IMR-90 (cell line): ENCODE data around the gene REST. TPM values are rescaled to one million over a fixed set of nuclear protein-coding genes. Genes with fewer than 3 reads are reported as not detected.

Experiments
- ATAC-seq: fragments of 200-7000 bp; cut with Tn5 transposase; 2 replicates; pipeline ENCODE4 v1.9.1; 2020; ENCODE audit warnings: low read depth, mild to moderate bottlenecking, moderate library complexity
- BruUV-seq: library from RNA; stranded (reverse); fragments of 400-500 nt; replicated peaks from 2 replicates; lab custom pipeline; 2021; lab: Mats Ljungman, UMichigan
- CTCF ChIA-PET: fragments of 300-600 bp; formaldehyde crosslinking; extraction: SDS; loops from one replicate; lab custom pipeline; 2021; ENCODE audit warnings: antibody characterized with exemption; lab: Yijun Ruan, JAX
- POLR2A ChIA-PET: fragments of 300-600 bp; sonication (Branson Sonifier 250); formaldehyde crosslinking; loops from one replicate; lab custom pipeline; 2022; ENCODE audit warnings: antibody characterized with exemption; ENCODE audit not compliant: unreplicated experiment; lab: Charles Lee
- DNase-seq: peaks from one replicate; pipeline ENCODE4 v3.0.0; 2013
- H2AFZ ChIP-seq: replicated peaks from 2 replicates; pipeline ENCODE3; 2013; ENCODE audit warnings: low read length, mild to moderate bottlenecking; ENCODE audit not compliant: poor library complexity
- H2AK5ac ChIP-seq: 2 replicates; pipeline ENCODE4 v1.6.1; 2013; ENCODE audit warnings: low read depth, low read length, inconsistent platforms
- H2AK9ac ChIP-seq: replicated peaks from 2 replicates; pipeline ENCODE3; 2013; ENCODE audit warnings: mild to moderate bottlenecking, low read depth, low read length, moderate library complexity; ENCODE audit not compliant: poor library complexity
- H2BK120ac ChIP-seq: 2 replicates; pipeline ENCODE4 v1.6.1; 2013; ENCODE audit warnings: low read depth, low read length, inconsistent platforms
- H2BK15ac ChIP-seq: 3 replicates; pipeline ENCODE4 v1.6.1; 2013; ENCODE audit warnings: low read depth, low read length, inconsistent platforms
- H2BK20ac ChIP-seq: 2 replicates; pipeline ENCODE4 v1.6.1; 2013; ENCODE audit warnings: low read depth, mild to moderate bottlenecking, inconsistent platforms, low read length, moderate library complexity
- H2BK5ac ChIP-seq: 2 replicates; pipeline ENCODE4 v1.6.1; 2013; ENCODE audit warnings: mild to moderate bottlenecking, low read depth, low read length, inconsistent platforms; ENCODE audit not compliant: poor library complexity, severe bottlenecking
- H3K14ac ChIP-seq: replicated peaks from 2 replicates; pipeline ENCODE4 v1.6.1; 2013; ENCODE audit warnings: low read depth, low read length, inconsistent platforms
- H3K18ac ChIP-seq: 2 replicates; pipeline ENCODE4 v1.6.1; 2013; ENCODE audit warnings: low read depth, low read length, control low read depth
- H3K23ac ChIP-seq: 2 replicates; pipeline ENCODE4 v1.6.1; 2013; ENCODE audit warnings: low read depth, low read length, inconsistent platforms
- H3K27ac ChIP-seq: 2 replicates; pipeline ENCODE4 v1.5.1; 2013; ENCODE audit warnings: mild to moderate bottlenecking, control low read depth, low read length; ENCODE audit not compliant: insufficient read depth
- H3K27me3 ChIP-seq: 2 replicates; pipeline ENCODE4 v1.6.1; 2013; ENCODE audit warnings: low read length; ENCODE audit not compliant: control insufficient read depth, insufficient read depth
- H3K36me3 ChIP-seq: 2 replicates; pipeline ENCODE4 v1.6.1; 2013; ENCODE audit warnings: low read length, mixed read lengths; ENCODE audit not compliant: control insufficient read depth, insufficient read depth
- H3K4ac ChIP-seq: 2 replicates; pipeline ENCODE4 v1.6.1; 2013; ENCODE audit warnings: low read depth, low read length, inconsistent platforms
- H3K4me1 ChIP-seq: 2 replicates; pipeline ENCODE4 v1.6.1; 2013; ENCODE audit warnings: low read length, mixed read lengths; ENCODE audit not compliant: control insufficient read depth, insufficient read depth
- H3K4me2 ChIP-seq: 2 replicates; pipeline ENCODE4 v1.6.1; 2013; ENCODE audit warnings: low read depth, mild to moderate bottlenecking, control low read depth, low read length, moderate library complexity
- H3K4me3 ChIP-seq: 2 replicates; pipeline ENCODE4 v1.5.1; 2013; ENCODE audit warnings: low read depth, mild to moderate bottlenecking, control low read depth, low read length, moderate library complexity; ENCODE audit not compliant: insufficient read depth
- H3K56ac ChIP-seq: 2 replicates; pipeline ENCODE4 v1.6.1; 2013; ENCODE audit warnings: low read length, inconsistent platforms; ENCODE audit not compliant: insufficient read depth; ENCODE audit errors: extremely low read depth
- H3K79me1 ChIP-seq, 2 experiments: 2 replicates each; pipeline ENCODE4 v1.6.1; 2013; ENCODE audit warnings: low read length in 2 of 2, inconsistent platforms in 1 of 2, low read depth in 1 of 2
- H3K9ac ChIP-seq: 2 replicates; pipeline ENCODE4 v1.6.1; 2013; ENCODE audit warnings: low read depth, low read length, control low read depth
- H3K9me1 ChIP-seq: 2 replicates; pipeline ENCODE4 v1.6.1; 2013; ENCODE audit warnings: low read length, inconsistent platforms; ENCODE audit not compliant: insufficient read depth
- H3K9me3 ChIP-seq: 2 replicates; pipeline ENCODE4 v1.6.1; 2013; ENCODE audit warnings: low read length; ENCODE audit not compliant: control insufficient read depth, insufficient read depth
- H4K20me1 ChIP-seq: 2 replicates; pipeline ENCODE4 v1.6.1; 2013; ENCODE audit warnings: low read length, inconsistent platforms; ENCODE audit not compliant: insufficient read depth
- H4K5ac ChIP-seq: 2 replicates; pipeline ENCODE4 v1.6.1; 2013; ENCODE audit warnings: mild to moderate bottlenecking, low read depth, low read length, control low read depth
- H4K8ac ChIP-seq, 2 experiments: 2 replicates each; pipeline ENCODE4 v1.6.1; 2013; ENCODE audit warnings: low read depth in 2 of 2, low read length in 2 of 2, control low read depth in 1 of 2, inconsistent platforms in 1 of 2
- H4K91ac ChIP-seq: 2 replicates; pipeline ENCODE4 v1.6.1; 2013; ENCODE audit warnings: low read depth, low read length, inconsistent platforms; ENCODE audit not compliant: insufficient read depth
- BHLHE40 ChIP-seq: fragments of 150-350 bp; IDR thresholded peaks from 2 replicates; pipeline ENCODE4 v1.6.1; 2016; ENCODE audit warnings: mild to moderate bottlenecking, low read depth, low read length
- FOS ChIP-seq: fragments of 150-350 bp; IDR thresholded peaks from 2 replicates; pipeline ENCODE4 v1.6.1; 2016; ENCODE audit warnings: low read depth, low read length
- MXI1 ChIP-seq: IDR thresholded peaks from 2 replicates; pipeline ENCODE4 v1.6.1; 2012; ENCODE audit warnings: low read depth, mild to moderate bottlenecking, low read length, moderate library complexity, borderline replicate concordance
- NFE2L2 ChIP-seq: fragments of 150-350 bp; IDR thresholded peaks from 2 replicates; pipeline ENCODE4 v1.6.1; 2016; ENCODE audit warnings: low read depth, mild to moderate bottlenecking, low read length
- RFX5 ChIP-seq: IDR thresholded peaks from 2 replicates; pipeline ENCODE4 v1.8.0; 2012; ENCODE audit warnings: low read depth, mild to moderate bottlenecking, low read length, moderate library complexity
- USF2 ChIP-seq: fragments of 150-350 bp; IDR thresholded peaks from 2 replicates; pipeline ENCODE4 v1.6.1; 2017; ENCODE audit warnings: mild to moderate bottlenecking, antibody characterized with exemption, low read length, low read depth
- WGBS, 2 experiments: methylation state at CpG; one replicate each; pipeline versions ENCODE4 v1.1.5 to v1.1.7; 2013; ENCODE audit warnings: missing lambda C conversion rate in 2 of 2; ENCODE audit not compliant: insufficient read length in 1 of 2; ENCODE audit errors: extremely low coverage in 2 of 2; 5-methylcytosine and 5-hydroxymethylcytosine counted together
- dilution Hi-C: fragments of 300-500 bp; cut with HindIII; formaldehyde crosslinking; loops from one replicate; pipeline ENCODE4 v1.14.3; 2018; ENCODE audit warnings: low sequenced_read_pairs; ENCODE audit not compliant: unreplicated experiment
- in situ Hi-C: fragments of 300-500 bp; cut with MboI; formaldehyde crosslinking; loops from 3 replicates; pipeline ENCODE4 v1.14.3; 2019; ENCODE audit warnings: low sequenced_read_pairs, inconsistent platforms, mixed read lengths
- intact Hi-C: fragments of 100-400 bp; cut with micrococcal nuclease; formaldehyde crosslinking; loops from 2 replicates; pipeline ENCODE4 v1.10.0; 2022
- polyA plus RNA-seq, 3 experiments: library from polyadenylated mRNA; depleted of rRNA; stranded (reverse); fragments of >200 nt; gene quantifications; 2 replicates each; pipeline ENCODE4 v1.2.3, GENCODE V29; 2012; ENCODE audit warnings: low replicate concordance in 1 of 3
- total RNA-seq: library from RNA; depleted of rRNA; stranded (reverse); fragments of >200 nt; gene quantifications from 2 replicates; pipeline ENCODE4 v1.2.3, GENCODE V29; 2012
- TF ChIP-seq, protein P1 (sequence below): conservative IDR thresholded peaks from 2 replicates; pipeline ENCODE4 v1.5.1; 2012; ENCODE audit warnings: mild to moderate bottlenecking, low read depth, low read length, improper control_type of control experiment

The REST gene
- total and polyA plus RNA-seq, 2 of the 4 experiments (the other 2 are of a cell fraction): 10.0 to 66.9 TPM

GRCh38 chr4:56876264-56876663 lies 31.4 kb upstream of the REST start:
- no peak overlapping the region for H3K14ac ChIP-seq
- H3K79me1 ChIP-seq: no peaks in the 10 kb centered on the region
- H4K8ac ChIP-seq: no peak overlapping the region
- H3K4me3 ChIP-seq: no peak overlapping the region
- H2AK9ac ChIP-seq: no peak overlapping the region
- no peak overlapping the region for H3K9ac ChIP-seq
- H3K4me1 ChIP-seq: peaks cover 3% of the 10 kb centered on the region; the same call in 1 of the 2 replicates
- H3K4ac ChIP-seq: no peak overlapping the region
- H3K27me3 ChIP-seq: peaks cover 1% of the 10 kb centered on the region; the same call in 1 of the 2 replicates
- H3K9me3 ChIP-seq: no peaks in the 10 kb centered on the region
- H2BK15ac ChIP-seq: no peak overlapping the region
- H3K9me1 ChIP-seq: no peaks in the 10 kb centered on the region
- no TSS peak for BruUV-seq
- no peak overlapping the region for H2AFZ ChIP-seq
- H2BK20ac ChIP-seq: no peak overlapping the region
- H4K5ac ChIP-seq: no peak overlapping the region
- H3K36me3 ChIP-seq: no peaks in the 10 kb centered on the region
- no peak overlapping the region for H3K23ac ChIP-seq
- no peak for ATAC-seq
- no peak overlapping the region for H2BK120ac ChIP-seq
- no peak overlapping the region for H2AK5ac ChIP-seq
- intact Hi-C loops (no loop called here), in situ Hi-C loops (no loop called here), dilution Hi-C loops (no loop called here)
- ChIA-PET POLR2A (no interaction called here), CTCF (interaction anchor here (0.6 kb wide), 1 partner anchor 40 kb away, joined by 4 read pairs; no protein-coding TSS in a partner anchor)
- no CpG with 5 or more reads among the region's 4 CpGs for WGBS, 2 experiments
- no peak overlapping the region for H3K4me2 ChIP-seq
- H3K27ac ChIP-seq: no peak overlapping the region
- TF ChIP-seq, protein P1, sequence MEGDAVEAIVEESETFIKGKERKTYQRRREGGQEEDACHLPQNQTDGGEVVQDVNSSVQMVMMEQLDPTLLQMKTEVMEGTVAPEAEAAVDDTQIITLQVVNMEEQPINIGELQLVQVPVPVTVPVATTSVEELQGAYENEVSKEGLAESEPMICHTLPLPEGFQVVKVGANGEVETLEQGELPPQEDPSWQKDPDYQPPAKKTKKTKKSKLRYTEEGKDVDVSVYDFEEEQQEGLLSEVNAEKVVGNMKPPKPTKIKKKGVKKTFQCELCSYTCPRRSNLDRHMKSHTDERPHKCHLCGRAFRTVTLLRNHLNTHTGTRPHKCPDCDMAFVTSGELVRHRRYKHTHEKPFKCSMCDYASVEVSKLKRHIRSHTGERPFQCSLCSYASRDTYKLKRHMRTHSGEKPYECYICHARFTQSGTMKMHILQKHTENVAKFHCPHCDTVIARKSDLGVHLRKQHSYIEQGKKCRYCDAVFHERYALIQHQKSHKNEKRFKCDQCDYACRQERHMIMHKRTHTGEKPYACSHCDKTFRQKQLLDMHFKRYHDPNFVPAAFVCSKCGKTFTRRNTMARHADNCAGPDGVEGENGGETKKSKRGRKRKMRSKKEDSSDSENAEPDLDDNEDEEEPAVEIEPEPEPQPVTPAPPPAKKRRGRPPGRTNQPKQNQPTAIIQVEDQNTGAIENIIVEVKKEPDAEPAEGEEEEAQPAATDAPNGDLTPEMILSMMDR: no peak
- no peak for TF ChIP-seq MXI1
- no peak for TF ChIP-seq BHLHE40
- TF ChIP-seq NFE2L2: no peak
- TF ChIP-seq RFX5: no peak
- TF ChIP-seq USF2: no peak
- TF ChIP-seq FOS: no peak
- no peak overlapping the region for H3K18ac ChIP-seq
- H3K56ac ChIP-seq: no peak overlapping the region
- H4K20me1 ChIP-seq: no peaks in the 10 kb centered on the region
- no peak overlapping the region for H2BK5ac ChIP-seq
- DNase-seq: no peak
- H4K91ac ChIP-seq: no peak overlapping the region
